Peyer's patch (tissue), 4 donors: ENCODE results near the gene ATP2A2.
"Not testable (repeated sequence)": the region's sequence is repeated elsewhere in the genome, so short reads cannot be mapped to it uniquely, and the experiment has no call there.

ENCODE experiments used
- POLR2A ChIP-seq, 2 donors: fragments of 450-650 bp; IDR thresholded peaks; one replicate each; pipeline ENCODE4 v1.5.1; 2017; ENCODE audit warnings: antibody characterized with exemption in 2 of 2, mild to moderate bottlenecking in 2 of 2, moderate library complexity in 2 of 2
- TF ChIP-seq, protein P1 (sequence below), 6 experiments: fragments of 450-650 bp in 4 of 6; fragments of 200-600 bp in 2 of 6; sonication (generic) in 1 of 6; IDR thresholded peaks; one replicate each; pipeline ENCODE4 v1.5.1; 2017 to 2019; ENCODE audit warnings: antibody characterized with exemption in 6 of 6, mild to moderate bottlenecking in 3 of 6, moderate library complexity in 1 of 6

DNA sequence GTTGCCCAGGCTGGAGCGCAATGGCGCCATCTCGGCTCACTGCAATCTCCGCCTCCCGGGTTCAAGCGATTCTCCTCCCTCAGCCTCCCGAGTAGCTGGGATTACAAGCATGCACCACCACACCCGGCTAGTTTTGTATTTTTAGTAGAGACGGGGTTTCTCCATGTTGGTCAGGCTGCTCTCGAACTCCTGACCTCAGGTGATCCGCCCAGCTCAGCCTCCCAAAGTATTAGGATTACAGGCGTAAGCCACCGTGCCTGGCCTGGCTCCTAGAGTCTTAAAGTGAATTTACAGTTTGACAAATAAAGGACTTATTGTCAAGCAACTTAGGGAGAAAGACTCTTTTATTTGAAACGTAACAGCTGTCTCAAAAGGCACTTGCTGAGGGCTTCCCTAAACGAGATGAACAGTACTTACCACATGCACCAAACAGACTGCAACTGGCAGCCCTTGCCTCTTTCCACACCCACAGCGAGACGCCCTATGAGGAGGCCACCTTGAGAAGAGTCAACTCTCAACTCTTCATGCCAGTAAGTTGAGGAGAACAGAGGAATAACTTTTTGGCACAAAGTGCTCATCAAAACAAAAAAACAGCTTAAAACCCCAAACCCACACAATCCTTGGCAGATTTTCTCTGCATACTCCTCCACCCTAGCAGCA lies 97.2 kb downstream of the ATP2A2 start:
- TF ChIP-seq, protein P1, sequence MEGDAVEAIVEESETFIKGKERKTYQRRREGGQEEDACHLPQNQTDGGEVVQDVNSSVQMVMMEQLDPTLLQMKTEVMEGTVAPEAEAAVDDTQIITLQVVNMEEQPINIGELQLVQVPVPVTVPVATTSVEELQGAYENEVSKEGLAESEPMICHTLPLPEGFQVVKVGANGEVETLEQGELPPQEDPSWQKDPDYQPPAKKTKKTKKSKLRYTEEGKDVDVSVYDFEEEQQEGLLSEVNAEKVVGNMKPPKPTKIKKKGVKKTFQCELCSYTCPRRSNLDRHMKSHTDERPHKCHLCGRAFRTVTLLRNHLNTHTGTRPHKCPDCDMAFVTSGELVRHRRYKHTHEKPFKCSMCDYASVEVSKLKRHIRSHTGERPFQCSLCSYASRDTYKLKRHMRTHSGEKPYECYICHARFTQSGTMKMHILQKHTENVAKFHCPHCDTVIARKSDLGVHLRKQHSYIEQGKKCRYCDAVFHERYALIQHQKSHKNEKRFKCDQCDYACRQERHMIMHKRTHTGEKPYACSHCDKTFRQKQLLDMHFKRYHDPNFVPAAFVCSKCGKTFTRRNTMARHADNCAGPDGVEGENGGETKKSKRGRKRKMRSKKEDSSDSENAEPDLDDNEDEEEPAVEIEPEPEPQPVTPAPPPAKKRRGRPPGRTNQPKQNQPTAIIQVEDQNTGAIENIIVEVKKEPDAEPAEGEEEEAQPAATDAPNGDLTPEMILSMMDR (IDR thresholded peaks at IDR 0.05) = not testable (repeated sequence)
- not testable (repeated sequence) for TF ChIP-seq POLR2A (IDR thresholded peaks at IDR 0.05)
